Fibroblast of peridontal ligament (primary cell): ENCODE data around the gene UCMA.

Experiments
- DNase-seq: peaks from one replicate; pipeline ENCODE4 v3.0.0-alpha.2; 2010; ENCODE audit errors: extremely low read depth

UCMA gene

DNA sequence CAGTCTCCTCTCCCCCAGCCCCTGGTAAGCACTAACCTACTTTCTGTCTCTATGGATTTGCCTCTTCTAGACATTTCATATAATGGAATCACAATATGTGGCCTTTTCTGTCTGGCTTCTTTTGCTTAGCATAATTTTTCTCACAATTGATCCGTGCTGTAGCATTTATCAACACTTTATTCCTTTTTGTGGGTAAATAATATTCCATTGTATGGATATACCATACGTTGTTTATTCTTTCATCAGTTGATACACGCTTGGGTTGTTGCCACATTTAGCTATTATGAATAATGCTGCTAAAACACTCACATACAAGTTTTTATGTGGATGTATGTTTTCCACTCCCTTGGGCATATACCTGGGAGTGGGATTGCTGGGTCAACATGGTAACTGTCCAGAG is 47.0 kb downstream of the UCMA start:
- DNase-seq: no peak

- DNase-seq: peak; percentile 2
Measured at GRCh38 chr10:13184730-13185514, 49.3 kb downstream of the UCMA start.

- DNase-seq: peak; percentile 2
Measured at GRCh38 chr10:13184276-13184675, 49.9 kb downstream of the UCMA start.

DNA sequence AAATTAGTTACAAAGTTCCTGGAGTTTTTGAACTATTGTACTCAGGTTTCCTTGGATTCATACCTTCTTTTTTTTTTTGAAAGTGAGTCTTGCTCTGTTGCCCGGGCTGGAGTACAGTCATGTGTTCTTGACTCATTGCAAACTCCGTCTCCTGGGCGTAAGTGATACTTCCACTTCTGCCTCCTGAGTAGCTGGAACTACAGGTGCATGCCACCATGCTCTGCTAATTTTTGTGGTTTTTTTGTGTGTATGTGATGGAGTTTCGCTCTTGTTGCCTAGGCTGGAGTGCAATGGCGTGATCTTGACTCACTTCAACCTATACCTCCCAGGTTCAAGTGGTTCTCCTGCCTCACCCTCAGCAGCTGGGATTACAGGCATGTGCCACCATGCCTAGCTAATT is 50.5 kb downstream of the UCMA start:
- DNase-seq: no peak

- DNase-seq: no peak
Measured at GRCh38 chr10:13182424-13182823, 51.8 kb downstream of the UCMA start.

GRCh38 chr10:13180788-13181187 is 53.4 kb downstream of the UCMA start:
- no peak for DNase-seq

GRCh38 chr10:13173616-13174015 is 60.6 kb downstream of the UCMA start:
- DNase-seq: no peak
